ENCODE measurements around the gene ACOT8. TPM values are rescaled to one million over a fixed set of nuclear protein-coding genes. Genes with fewer than 3 reads are reported as not detected.

The ACOT8 gene
- total RNA-seq, 4 donors from 2014 or later, result 56.9 to 93.8 (median 78.3) TPM

GRCh38 chr20:45853484-45853883 is 3.7 kb downstream of the ACOT8 start:
- Histone ChIP-seq H3K4me3 (no peak overlapping the region), H3K27ac (no peak overlapping the region), H3K4me1 (peaks cover 0 to 30% (median 12%) of the 10 kb centered on the region in 4 donors), H3K36me3 (peaks cover 0 to 30% (median 0%) of the 10 kb centered on the region in 3 donors), H3K27me3 (no peaks in the 10 kb centered on the region), H3K9me3 (no peaks in the 10 kb centered on the region)
- no peak for TF ChIP-seq CTCF (IDR thresholded peaks at IDR 0.05)
- no peak for TF ChIP-seq POLR2A (IDR thresholded peaks at IDR 0.05)
- no peak for DNase-seq

DNA sequence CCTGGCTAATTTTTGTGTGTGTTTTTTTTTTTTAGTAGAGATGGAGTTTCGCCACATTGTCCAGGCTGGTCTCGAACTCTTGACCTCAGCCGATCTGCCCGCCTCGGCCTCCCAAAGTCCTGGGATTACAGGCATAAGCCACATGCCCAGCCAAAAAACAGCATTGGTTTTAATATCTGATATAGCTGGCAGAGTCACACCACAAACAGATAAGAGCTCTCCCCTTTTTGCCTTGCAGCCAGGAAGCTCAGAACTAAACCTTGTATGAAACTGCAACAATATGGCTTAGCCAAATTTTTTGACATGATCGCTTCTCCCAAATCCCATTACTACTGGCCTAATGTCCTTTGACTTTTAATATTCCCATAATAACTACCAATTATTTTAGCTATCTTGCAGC is 4.9 kb downstream of the ACOT8 start:
- peaks cover 0 to 41% (median 0%) of the 10 kb centered on the region in 3 donors for H3K36me3 ChIP-seq
- no peak overlapping the region for H3K27ac ChIP-seq
- DNase-seq, result no peak
- H3K9me3 ChIP-seq, result no peaks in the 10 kb centered on the region
- no peak overlapping the region for H3K4me3 ChIP-seq
- peaks cover 0 to 20% (median 9%) of the 10 kb centered on the region in 4 donors for H3K4me1 ChIP-seq
- TF ChIP-seq CTCF (IDR thresholded peaks at IDR 0.05) (no peak), POLR2A (IDR thresholded peaks at IDR 0.05) (no peak)
- H3K27me3 ChIP-seq, result no peaks in the 10 kb centered on the region

GRCh38 chr20:45851501-45851900 is 5.7 kb downstream of the ACOT8 start:
- Histone ChIP-seq H3K4me3 (no peak overlapping the region), H3K36me3 (peaks cover 0 to 48% (median 0%) of the 10 kb centered on the region in 3 donors), H3K4me1 (peaks cover 0 to 19% (median 7%) of the 10 kb centered on the region in 4 donors), H3K27ac (no peak overlapping the region), H3K9me3 (no peaks in the 10 kb centered on the region), H3K27me3 (no peaks in the 10 kb centered on the region)
- TF ChIP-seq POLR2A (IDR thresholded peaks at IDR 0.05) (no peak), CTCF (IDR thresholded peaks at IDR 0.05) (no peak)
- DNase-seq, result no peak

DNA sequence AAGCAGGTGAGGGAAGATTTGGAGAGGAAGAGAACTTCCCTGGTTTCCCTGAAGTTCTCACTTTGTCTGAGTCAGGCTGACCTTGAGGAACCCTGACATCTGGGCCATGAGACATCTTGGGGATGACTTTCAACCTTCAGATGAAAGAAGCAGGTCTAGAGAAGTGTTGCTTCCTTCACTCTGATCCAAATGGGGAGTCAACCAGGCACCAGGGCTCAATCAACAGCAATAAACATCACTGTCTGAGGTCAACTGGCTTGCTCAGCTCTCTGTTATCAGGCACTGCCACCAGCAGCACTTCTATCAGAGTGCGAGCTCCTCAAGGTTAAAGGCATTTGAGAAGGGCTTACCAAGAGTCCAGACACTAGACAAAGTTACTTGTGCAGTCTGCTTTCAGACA is 6.3 kb downstream of the ACOT8 start:
- Histone ChIP-seq H3K4me1 (peaks cover 0 to 13% (median 4%) of the 10 kb centered on the region in 4 donors), H3K36me3 (peaks cover 0 to 54% (median 0%) of the 10 kb centered on the region in 3 donors), H3K9me3 (no peaks in the 10 kb centered on the region), H3K4me3 (no peak overlapping the region), H3K27me3 (no peaks in the 10 kb centered on the region), H3K27ac (no peak overlapping the region)
- no peak for TF ChIP-seq CTCF (IDR thresholded peaks at IDR 0.05)
- no peak for TF ChIP-seq POLR2A (IDR thresholded peaks at IDR 0.05)
- DNase-seq, result no peak

DNA sequence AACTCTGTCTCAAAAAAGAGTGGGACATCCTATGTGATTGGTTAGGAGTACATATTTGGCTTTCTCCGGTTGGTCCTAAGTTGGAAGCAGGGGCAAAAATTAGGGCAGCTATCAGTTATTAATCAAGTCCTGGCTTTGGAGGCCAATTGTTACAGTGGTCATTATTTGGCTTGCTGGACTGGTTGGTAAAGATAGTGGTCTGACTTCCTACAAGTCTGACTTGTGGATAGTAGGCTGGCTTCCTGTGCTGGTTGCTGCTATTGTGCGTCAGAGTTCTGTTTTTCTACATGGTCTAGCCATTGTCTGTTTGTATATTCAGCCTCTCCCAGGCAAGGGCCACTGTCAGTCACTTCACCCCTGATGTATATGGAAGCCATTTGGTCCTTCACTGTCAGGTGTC is 7.0 kb downstream of the ACOT8 start:
- Histone ChIP-seq H3K27ac (no peak overlapping the region), H3K9me3 (no peaks in the 10 kb centered on the region), H3K27me3 (no peaks in the 10 kb centered on the region), H3K4me3 (no peak overlapping the region), H3K36me3 (peaks cover 0 to 59% (median 0%) of the 10 kb centered on the region in 3 donors), H3K4me1 (peaks cover 0 to 6% (median 0%) of the 10 kb centered on the region in 4 donors)
- no peak for TF ChIP-seq POLR2A (IDR thresholded peaks at IDR 0.05)
- no peak for TF ChIP-seq CTCF (IDR thresholded peaks at IDR 0.05)
- no peak for DNase-seq

Measured in Peyer's patch (tissue), 4 donors.